Tibial nerve (tissue), 4 donors: ENCODE data around the gene RBBP8.

Experiments
- CTCF ChIP-seq, 5 experiments: fragments of 200-600 bp in 3 of 5; fragments of 450-650 bp in 2 of 5; sonication (generic) in 3 of 5; IDR thresholded peaks; one replicate each; pipeline ENCODE4 v1.5.1; 2016 to 2019; ENCODE audit warnings: antibody characterized with exemption in 5 of 5, mild to moderate bottlenecking in 3 of 5, moderate library complexity in 2 of 5
- EP300 ChIP-seq, 2 donors: sonication (generic); formaldehyde crosslinking; IDR thresholded peaks; one replicate each; pipeline ENCODE4 v1.6.1; 2017; ENCODE audit warnings: antibody characterized with exemption in 2 of 2, mild to moderate bottlenecking in 1 of 2
- POLR2A ChIP-seq, 2 donors: fragments of 450-650 bp; IDR thresholded peaks; one replicate each; pipeline ENCODE4 v1.6.1; 2017; ENCODE audit warnings: antibody characterized with exemption in 2 of 2, mild to moderate bottlenecking in 2 of 2, moderate library complexity in 2 of 2

- no peak for TF ChIP-seq CTCF (IDR thresholded peaks at IDR 0.05)
- no peak for TF ChIP-seq POLR2A (IDR thresholded peaks at IDR 0.05)
- no peak for TF ChIP-seq EP300 (IDR thresholded peaks at IDR 0.05)
These were observed 6.5 kb downstream of the RBBP8 start for GRCh38 chr18:22939649-22940048.
